NCI-H510A treated with DMSO at 0.1 percent for 48 hours (cell line): ENCODE measurements around the gene PSMA4.
A peak's percentile ranks its signal among the peaks of the same experiment; 100 is the strongest.
"Not testable (repeated sequence)": the region's sequence is repeated elsewhere in the genome, so short reads cannot be mapped to it uniquely, and the experiment has no call there.

ENCODE experiments used
- DNase-seq: peaks from one replicate; lab custom pipeline; 2025; lab: John Stamatoyannopoulos, UW

Gene PSMA4

GRCh38 chr15:78551902-78552301 is 11.7 kb downstream of the PSMA4 start:
- no peak for DNase-seq

GRCh38 chr15:78552597-78552996 is 12.4 kb downstream of the PSMA4 start:
- DNase-seq: no peak

- not testable (repeated sequence) for DNase-seq
Observed at GRCh38 chr15:78560201-78560600, 20.0 kb downstream of the PSMA4 start.

GRCh38 chr15:78561490-78561889 is 21.2 kb downstream of the PSMA4 start:
- no peak for DNase-seq

GRCh38 chr15:78563092-78563491 is 22.8 kb downstream of the PSMA4 start:
- DNase-seq: no peak

- DNase-seq: no peak
Observed at GRCh38 chr15:78564743-78565096, 24.5 kb downstream of the PSMA4 start.

GRCh38 chr15:78565097-78565950 is 25.1 kb downstream of the PSMA4 start, which contains the start of gene CHRNA5:
Gene CHRNA5, plus strand, starts transcription at chr15:78565520. Its CDS starts 200 bp downstream, at chr15:78565720.
- DNase-seq: peak; percentile 88

- DNase-seq: peak; percentile 53
Observed at GRCh38 chr15:78565951-78566774, 25.9 kb downstream of the PSMA4 start.

GRCh38 chr15:78567531-78567930 is 27.3 kb downstream of the PSMA4 start:
- peak; percentile 5 for DNase-seq

GRCh38 chr15:78570710-78571109 is 30.5 kb downstream of the PSMA4 start:
- DNase-seq: no peak

- DNase-seq: no peak
Observed at GRCh38 chr15:78571382-78571781, 31.1 kb downstream of the PSMA4 start.

GRCh38 chr15:78573416-78573815 is 33.2 kb downstream of the PSMA4 start:
- no peak for DNase-seq

- no peak for DNase-seq
Observed at GRCh38 chr15:78574944-78575343, 34.7 kb downstream of the PSMA4 start.

- DNase-seq: no peak
Observed at GRCh38 chr15:78597583-78597982, 57.3 kb downstream of the PSMA4 start.

GRCh38 chr15:78598348-78598747 is 58.1 kb downstream of the PSMA4 start:
- no peak for DNase-seq

- DNase-seq: no peak
Observed at GRCh38 chr15:78599189-78599588, 58.9 kb downstream of the PSMA4 start.
